Glomerular visceral epithelial cell (primary cell): ENCODE measurements around the gene EZR.

Source experiments
- DNase-seq: peaks from one replicate; pipeline ENCODE4 v3.0.0-alpha.2; 2016; ENCODE audit errors: extremely low spot score

Gene EZR

GRCh38 chr6:158776737-158777136 is 42.4 kb downstream of the EZR start:
- no peak for DNase-seq

- DNase-seq, result no peak
Observed at GRCh38 chr6:158775832-158776231, 43.3 kb downstream of the EZR start.

- DNase-seq, result no peak
Observed at GRCh38 chr6:158774717-158775449, 44.3 kb downstream of the EZR start.

GRCh38 chr6:158773581-158774449 is 45.4 kb downstream of the EZR start:
- DNase-seq, result no peak

DNA sequence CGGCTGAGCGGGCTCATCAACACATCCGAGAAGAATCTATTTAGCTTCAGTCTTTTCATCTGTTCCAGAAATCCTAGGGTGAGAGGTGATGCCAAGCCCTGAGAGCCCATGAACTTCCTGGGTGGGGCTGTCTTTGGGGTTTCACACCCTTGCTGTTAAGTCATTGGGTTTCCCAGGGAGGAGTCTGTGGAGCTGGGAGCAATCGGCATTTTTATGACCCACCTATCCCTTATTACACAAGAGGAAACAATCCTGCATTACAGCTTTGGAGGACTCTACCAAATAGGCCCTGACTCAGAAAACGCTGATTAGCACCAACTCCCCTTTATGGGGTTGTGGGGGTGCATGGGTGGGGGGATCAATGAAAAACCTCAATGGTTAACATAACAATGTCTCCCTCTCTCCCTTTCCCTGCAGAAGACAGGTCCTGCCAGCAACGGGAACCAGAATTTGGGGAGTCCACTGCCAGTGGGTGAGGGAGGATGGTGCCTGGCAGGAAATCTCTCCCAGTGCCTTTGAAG is 46.3 kb downstream of the EZR start:
- no peak for DNase-seq

DNA sequence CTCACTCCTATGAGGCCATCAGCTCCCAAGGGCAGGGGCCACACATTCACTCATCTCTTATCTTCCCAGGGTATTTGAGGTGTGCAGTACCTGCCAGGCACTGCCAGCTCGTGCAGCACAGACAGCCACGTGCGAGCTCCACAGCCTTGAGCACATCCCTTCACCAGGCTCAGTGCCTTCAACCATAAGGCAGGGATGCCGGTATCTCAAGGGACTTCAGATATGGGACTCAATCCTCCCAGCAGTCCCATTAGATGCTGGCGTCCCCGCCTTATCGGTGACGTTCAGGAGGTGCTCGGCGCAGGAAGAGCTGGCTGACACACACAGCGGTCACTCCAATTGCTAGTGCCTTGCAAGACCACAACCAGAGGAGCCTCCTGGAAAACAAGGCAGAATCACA is 47.0 kb downstream of the EZR start:
- no peak for DNase-seq

GRCh38 chr6:158771399-158772152 is 47.6 kb downstream of the EZR start:
- no peak for DNase-seq

- DNase-seq, result no peak
Observed at GRCh38 chr6:158770533-158771330, 48.4 kb downstream of the EZR start.

DNA sequence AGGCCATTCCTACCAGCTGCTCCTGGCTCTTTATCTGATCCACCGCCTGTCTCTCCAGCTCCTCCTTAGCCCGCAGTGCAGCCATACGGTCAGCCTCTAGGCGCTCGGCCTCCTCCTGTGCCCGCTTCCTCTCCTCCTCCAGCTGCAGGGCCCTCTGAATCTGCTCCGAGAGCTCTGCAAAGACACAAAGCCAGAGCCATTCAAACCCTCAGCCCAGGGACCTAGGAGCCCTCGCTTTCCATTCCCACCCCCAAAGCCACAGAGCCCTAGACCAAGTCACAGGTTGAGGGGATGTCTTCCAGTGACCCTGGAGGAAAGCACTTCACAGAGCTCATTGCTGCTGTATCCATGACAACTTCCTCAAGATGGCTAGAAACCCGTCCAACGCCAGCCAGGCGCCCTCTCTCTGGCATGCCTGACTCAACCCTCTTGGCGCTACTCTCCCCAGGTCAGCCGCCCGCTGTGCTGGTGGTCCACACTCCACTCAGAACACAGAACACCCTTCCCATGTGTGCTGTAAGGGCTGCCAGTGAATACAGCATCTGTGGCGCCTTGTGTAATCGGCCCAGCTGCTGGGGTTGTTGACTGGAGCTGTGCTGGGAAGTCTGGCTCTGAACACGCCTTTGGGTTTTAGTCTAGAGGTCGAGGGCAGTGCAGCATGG is 49.3 kb downstream of the EZR start:
- no peak for DNase-seq

DNA sequence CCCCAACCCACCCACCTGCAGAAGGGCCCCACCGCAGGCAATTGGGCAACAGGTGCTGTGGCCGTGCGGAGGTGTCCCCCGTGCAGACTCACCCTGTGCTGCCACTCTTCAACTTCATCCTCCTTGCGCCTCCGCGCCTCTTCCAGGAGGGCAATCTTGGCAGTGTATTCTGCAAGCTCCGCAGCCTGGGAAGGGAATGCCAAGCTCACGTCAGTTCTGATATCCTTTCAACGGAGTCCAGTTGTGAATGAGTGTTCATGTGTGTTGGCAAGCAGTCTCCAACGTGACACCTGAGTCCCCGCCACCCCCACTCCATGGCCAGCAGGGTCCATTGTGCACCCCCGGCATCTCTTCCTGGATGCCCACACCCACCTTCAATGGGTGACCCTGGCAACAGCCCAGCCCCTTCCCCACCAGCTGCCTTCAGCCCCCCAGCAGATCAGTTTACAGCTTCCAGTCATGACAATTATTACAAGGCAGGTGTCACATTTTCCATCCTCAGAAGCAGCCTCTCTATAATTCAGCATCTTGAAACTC is 49.9 kb downstream of the EZR start:
- DNase-seq, result no peak

- no peak for DNase-seq
Observed at GRCh38 chr6:158768436-158768835, 50.7 kb downstream of the EZR start.

DNA sequence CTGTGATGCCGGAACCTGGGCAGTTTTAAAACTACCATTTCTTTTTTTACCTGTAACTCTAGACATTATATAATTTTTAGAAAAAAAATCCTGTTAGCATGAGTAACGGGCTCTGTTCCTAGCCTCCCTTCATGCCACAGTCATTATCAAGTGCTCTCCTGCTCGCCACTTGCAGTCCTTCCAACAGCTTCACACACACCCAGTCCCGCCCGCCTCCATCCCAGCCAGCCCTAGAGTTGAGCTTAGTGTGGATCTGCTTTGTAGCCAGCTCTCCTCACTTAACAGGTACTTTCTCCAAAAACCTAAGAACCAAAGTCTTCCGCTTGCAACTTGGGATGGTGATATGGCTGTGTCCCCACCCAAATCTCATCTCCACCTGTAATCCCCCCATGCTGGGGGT is 51.5 kb downstream of the EZR start:
- no peak for DNase-seq

GRCh38 chr6:158766621-158767455 is 52.3 kb downstream of the EZR start:
- no peak for DNase-seq

GRCh38 chr6:158765499-158766068 is 53.6 kb downstream of the EZR start:
- no peak for DNase-seq

GRCh38 chr6:158764926-158765325 is 54.2 kb downstream of the EZR start:
- DNase-seq, result no peak

- no peak for DNase-seq
Observed at GRCh38 chr6:158764183-158764849, 54.9 kb downstream of the EZR start.

DNA sequence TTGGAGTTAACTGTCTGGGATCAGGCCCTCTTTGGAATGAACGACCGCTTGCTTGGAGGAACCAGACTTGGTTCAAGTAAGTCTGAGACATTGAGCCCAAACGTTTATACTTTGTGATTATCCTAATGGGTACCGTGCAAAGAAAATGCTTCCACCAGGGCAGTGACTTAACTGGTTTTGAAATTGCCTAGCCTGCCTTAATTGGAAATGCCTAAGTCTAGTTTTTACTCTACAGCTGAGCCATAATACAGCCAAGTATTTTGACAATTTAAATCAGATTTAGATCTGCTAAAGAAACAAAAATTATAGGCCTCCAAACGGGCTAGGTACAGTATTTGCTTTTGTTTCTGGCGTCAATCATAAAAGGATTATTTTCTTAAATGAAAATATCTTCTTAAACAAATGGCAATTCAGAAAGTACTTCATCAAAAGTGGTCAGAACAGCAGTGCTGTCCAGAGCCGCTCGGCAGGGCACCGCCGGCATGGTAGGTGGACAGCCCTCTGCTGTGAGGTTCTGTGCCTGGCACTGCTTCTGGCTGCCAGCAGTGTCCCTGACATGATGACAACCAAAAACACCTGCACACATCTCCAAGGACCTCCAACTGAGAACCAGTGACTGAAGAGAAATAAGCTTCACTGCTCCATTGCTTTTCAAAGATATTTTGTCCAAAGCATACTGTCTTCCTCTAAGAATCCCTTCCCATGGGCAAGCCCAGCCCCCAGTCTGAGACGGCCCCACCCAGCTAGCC is 55.6 kb downstream of the EZR start:
- DNase-seq, result no peak
